ENCODE measurements around the gene CRABP1.

Gene CRABP1

DNA sequence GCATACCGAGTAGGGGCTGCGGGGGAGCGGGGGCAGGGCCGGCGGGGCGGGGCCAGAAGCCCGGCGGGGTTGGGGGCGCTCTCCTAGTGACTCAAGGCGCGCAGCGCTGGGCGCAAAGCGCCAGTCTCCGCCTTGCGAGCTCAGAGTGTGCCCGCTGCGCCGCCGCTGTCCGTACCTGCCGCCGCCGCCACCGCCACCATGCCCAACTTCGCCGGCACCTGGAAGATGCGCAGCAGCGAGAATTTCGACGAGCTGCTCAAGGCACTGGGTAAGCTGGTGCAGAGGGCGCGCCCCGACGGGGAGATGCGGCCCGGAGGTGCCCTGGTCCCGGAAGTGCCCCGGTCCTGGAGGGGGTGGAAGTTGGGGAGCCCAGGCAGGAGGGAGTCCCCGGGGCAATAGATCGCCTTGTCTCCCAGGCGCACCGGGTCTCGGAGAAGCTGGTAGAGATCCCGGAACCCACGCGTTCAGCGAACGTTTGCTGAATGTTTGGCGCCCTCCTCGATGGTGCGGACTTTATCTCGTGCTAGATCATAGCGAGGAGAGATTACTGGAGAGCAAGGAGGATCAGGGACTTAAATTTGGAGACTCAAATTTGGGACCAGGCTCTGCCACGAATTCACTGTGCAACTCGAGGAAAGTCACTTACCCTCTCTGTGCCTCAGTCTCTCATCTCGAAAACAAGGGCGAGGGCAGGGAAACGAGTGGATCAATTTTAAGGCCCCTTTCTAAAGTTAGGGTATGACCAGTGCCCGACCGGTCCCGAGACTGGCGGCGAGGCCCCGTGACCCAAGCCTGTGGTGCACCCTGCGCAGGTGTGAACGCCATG, at the start of gene CRABP1:
CRABP1 (plus strand) TSS at position 123 of the 826 bp plus-strand sequence; CDS start at position 199, 76 bp downstream.
- in situ Hi-C loops (cut with MboI; ENCODE audit: low sequenced_read_pairs) = no loop called here

DNA sequence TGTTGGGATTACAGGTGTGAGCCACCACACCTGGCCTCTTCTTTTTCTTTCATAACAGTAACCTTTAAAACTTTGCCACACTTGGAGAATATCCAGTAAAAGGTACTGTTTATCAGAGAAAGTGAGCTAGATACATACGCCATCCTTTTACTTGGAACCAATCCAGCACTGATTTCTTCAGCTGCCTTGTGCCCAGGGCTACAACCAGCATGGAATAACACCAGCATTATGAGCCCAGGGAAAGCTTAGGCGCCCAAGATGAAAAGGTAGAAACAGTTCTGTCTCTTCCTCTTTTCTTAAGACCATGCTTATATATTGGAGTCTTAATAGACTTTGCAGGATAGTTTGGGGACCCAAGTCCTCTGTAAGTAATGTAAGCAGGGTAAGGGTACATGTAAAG, 49.1 kb upstream of the CRABP1 start:
- in situ Hi-C loops (cut with MboI; ENCODE audit: low sequenced_read_pairs) = no loop called here

DNA sequence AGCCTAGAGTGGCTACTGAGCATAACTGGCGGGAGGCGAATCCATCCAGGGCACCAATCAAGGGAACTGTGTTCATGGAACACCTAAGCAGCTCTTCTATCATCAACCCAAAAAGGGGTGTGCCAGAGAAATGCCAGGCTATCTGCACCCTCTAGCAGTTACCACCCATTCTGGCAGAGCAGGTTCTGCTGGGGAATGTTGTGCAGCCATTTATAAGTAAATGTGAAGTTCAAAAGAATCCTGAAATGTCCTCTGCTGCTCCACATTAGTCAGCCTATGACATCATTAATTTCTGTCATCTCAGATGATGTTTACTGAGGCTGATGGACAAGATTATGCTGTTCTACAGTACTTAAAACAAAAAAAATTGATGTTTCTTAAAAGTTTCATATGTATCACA, 48.5 kb upstream of the CRABP1 start:
- in situ Hi-C loops (cut with MboI; ENCODE audit: low sequenced_read_pairs) = no loop called here

DNA sequence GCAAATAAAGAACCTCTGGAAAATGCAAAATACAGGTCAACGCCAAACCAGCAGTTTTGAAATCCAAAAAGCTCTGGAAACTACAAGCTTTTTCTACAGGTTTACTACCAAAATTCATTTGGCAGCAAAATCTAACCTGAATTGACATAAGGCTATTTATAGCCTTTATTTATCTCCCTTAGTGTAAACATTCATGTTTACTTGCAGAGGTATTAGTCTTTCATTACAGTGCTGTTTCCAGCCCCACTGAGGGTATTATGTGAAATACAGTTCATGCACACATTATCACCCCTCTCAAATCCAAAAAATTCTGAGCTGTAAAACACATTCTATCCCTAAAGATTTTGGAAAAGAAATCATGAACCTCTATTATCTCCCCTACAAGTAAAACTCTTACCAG, 47.9 kb upstream of the CRABP1 start:
- in situ Hi-C loops (cut with MboI; ENCODE audit: low sequenced_read_pairs) = no loop called here

DNA sequence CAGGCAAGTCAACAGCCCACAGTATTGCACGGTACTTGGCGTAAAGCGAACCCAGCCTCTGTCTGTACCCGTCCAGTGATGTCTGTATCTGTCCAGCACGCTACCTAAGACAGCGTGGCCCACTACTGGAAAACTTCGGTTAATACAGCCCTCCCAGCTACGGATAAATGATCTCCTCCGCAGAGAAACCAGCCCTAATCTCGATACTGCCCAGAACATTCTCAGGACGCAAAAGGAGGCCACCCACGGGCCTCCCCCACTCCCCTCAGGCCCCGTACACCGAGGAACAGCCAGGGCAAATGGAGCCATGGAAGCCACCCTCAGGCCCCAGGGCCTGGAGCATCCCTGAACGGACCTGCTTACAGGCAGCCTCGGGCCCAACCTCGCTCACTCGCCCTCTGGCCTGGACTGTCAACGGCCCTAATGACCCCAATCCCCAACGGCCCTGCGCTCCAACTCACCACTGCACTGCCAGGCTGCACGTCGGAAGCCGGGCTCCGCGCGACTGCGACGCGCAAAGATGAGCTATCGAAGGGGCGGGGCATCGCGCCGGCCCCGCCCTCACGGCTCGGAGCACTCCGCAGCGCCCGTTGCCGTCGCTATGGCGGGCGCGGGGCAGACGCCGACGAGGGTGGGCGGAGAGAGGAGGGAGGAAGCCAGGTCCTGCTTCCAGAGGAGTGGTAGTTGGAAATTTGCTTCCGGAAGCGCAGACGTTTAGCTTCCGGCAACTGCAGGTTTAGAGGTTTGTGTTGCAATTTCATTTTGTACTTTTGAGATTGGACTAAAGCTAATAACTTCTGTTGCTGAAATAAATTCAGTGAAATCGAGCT, 40.8 kb upstream of the CRABP1 start, which contains the start of gene SKIC8:
SKIC8 (minus strand) TSS at position 509 of the 830 bp plus-strand sequence. CDS start 3,923 bp downstream, outside the sequence.
- in situ Hi-C loops (cut with MboI; ENCODE audit: low sequenced_read_pairs) = no loop called here

DNA sequence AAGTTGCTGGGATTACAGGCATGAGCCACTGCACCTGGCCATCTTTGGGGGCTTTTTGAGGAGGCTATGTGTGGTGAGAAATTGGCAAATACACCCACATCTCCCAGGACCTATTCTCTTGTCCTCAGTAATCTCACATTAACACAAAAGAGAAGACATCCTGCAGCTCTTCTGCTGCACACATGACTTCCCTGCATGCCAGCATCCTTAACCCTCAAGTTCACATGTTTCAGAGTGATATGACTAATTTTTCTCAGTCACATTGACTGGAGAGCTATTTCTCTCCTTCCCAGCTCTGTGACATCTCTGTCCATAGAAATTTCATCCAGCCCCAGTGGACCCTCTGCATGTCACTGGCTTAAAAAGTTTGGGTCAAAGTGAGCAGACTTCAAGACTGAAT, 38.8 kb upstream of the CRABP1 start:
- in situ Hi-C loops (cut with MboI; ENCODE audit: low sequenced_read_pairs) = loop anchor here (10.0 kb wide), 1 partner anchor 183 kb away; no protein-coding TSS in a partner anchor

DNA sequence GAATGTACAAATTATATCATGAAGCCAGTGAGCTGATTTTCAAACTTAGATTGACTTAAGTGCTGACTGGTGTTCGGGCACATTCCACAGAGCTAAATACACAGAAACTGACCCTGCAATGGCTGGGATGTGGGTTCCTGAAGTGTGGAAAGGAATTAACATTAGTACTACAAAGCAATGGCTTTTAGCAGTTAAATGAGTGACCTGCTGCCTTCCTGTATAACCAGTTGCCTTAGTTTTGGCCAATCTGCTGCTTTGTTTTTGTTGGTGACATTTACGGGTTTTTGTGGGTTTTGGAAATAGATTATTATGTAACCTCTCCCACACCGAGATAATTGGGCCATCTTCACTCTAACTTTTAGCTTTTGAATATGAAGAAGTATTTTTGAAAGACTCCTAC, 38.3 kb upstream of the CRABP1 start:
- in situ Hi-C loops (cut with MboI; ENCODE audit: low sequenced_read_pairs) = loop anchor here (10.0 kb wide), 1 partner anchor 183 kb away; no protein-coding TSS in a partner anchor

DNA sequence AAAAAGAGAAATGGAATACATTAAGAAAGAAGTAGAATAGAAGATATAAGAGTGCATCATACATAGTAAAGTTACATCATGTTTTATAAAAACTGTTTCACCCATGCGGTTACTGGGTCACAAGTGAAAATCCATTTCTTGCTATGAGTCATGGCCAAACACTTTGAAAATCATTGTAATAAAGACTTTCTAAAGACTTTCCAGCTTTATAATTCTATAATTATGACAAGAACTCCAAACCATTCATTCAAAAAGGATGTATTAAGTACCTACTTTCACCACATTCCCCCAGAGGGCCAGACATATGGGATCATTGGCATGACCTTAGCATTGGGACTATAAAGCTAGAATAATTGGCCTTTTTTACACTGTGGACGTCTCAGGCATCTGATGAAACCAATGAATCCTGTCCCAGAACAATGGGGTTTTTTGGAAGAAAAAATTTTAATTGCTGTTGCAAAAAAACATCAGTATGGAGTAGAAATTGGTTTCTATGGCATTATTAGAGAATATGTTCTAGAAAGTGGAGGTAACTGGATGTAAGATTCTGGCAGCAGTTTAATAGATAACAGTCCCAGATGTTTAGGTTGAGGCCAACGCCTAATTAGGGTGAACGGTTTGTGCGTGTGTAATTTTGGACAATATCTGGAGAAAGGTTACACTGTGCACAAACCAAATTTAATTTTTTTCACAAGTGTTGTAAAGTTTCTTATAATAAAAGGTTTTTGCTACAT, 37.4 kb upstream of the CRABP1 start:
- in situ Hi-C loops (cut with MboI; ENCODE audit: low sequenced_read_pairs) = loop anchor here (10.0 kb wide), 1 partner anchor 182 kb away; no protein-coding TSS in a partner anchor

DNA sequence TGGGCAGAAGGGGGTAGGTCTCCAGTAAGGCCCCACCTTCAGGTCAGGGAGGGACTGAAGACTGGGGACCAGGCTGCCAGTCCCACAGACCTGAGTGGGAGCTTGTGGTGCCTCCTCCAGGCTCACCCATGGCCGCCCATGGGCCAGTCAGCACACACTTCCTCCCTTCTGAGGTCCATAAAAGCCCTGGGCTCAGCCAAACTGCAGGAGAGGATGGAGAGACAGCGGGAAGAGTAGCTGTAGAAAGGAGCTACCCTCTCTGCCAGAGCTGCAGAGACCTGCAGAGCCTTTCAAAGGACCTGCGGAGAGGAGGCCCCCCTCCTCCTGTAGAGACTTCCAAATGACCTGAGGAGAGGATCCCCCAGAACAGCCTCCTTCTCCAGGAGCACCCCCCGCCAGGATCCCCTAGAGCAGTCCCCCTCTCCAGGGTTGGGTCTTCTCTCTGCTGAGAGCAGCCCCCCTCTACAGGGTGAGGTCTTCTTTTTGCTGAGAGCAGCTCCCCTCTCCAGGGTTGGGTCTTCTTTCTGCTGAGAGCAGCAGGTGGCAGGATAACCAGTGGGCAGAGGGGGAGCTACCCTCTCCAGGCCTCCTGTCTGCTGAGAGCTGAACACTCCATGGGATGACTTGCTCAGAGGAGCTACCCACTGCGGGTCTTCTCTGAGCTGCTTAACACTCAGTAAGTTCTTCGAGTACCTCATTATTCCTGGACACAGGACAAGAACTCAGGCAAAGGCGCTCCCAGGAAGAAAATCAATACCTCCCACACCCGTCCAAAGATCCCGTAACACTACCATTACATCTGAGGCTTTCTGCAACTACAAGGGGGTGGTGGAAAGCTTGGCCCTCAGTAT, 35.7 kb upstream of the CRABP1 start:
- in situ Hi-C loops (cut with MboI; ENCODE audit: low sequenced_read_pairs) = loop anchor here (10.0 kb wide), 1 partner anchor 180 kb away; no protein-coding TSS in a partner anchor

DNA sequence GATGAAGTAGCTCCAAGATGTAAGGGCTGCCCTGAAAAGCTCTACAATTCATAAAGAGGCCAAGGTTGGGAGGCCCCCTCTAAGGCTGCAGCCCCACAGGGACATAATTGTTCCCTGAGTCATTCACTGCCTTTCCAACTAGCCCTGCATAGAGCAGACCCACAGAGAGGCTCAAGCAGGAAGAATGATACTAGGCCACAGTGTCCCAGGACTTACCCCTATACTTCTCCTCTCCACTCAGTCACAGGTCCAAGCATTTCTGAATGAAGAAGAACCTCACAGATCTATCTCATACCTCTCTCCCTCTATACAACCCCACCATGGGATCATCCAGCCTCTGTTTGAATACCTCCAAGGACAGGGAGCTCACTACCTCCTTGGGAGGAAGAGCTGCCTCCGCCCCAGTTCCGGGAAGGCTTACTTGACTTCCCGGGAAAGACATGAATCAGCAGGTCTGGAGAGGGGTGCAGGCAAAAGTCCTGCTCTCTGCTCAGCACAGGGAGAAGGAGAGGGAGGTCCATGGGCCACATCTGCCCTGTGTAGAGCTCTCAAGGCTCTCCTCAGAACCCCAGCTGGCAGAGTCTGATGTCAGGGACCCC, 33.9 kb upstream of the CRABP1 start:
- in situ Hi-C loops (cut with MboI; ENCODE audit: low sequenced_read_pairs) = loop anchor here (10.0 kb wide), 1 partner anchor 179 kb away; no protein-coding TSS in a partner anchor

DNA sequence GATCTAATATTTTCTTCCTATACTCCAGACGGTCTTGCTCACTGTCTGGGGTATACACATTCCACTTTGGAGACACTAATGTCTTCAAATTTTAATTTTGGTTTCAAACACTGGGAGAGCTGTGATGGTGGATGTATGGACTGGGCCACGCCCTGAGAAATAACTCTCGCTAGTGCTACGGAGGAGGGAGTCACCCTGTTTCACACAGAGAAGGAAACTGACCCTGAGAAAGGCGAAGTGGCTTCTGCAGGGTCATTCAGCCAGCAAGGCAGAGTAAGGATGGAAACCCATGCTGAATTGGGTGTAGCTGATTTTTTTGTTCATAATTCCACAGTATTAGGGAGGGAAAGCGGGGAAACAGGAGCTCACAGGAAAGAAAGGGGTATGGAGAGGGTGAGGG, 32.2 kb upstream of the CRABP1 start:
- in situ Hi-C loops (cut with MboI; ENCODE audit: low sequenced_read_pairs) = loop anchor here (10.0 kb wide), 1 partner anchor 177 kb away; no protein-coding TSS in a partner anchor

DNA sequence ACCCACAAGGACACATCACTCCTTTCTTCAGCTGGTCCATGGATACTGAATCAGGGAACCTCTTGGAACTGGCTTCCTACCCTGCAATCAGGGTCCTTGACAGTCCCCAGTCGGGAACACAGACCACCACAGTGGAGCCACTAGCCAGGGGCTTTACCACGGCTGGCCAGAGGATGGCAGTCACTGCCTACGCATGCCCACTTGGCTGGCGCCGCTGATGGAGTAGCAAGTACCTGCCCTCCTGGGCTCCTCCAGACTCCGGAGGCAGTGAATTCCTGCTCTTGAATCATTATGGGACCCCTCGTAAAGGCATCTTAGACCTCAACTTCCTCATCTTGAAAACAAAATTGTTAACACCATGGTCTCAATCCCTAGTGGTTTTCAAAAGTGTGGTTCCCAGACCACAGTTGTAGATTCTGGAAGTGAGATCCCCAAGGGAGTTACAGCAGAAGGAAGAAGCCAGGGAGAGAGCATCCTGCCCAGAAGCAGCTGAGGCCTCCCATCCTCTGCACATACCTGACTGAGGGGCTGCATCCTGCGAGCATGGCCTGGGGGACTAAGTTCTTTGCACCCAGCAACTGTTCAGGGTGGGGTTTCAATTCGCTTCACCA, 31.6 kb upstream of the CRABP1 start:
- in situ Hi-C loops (cut with MboI; ENCODE audit: low sequenced_read_pairs) = loop anchor here (10.0 kb wide), 1 partner anchor 176 kb away; no protein-coding TSS in a partner anchor

DNA sequence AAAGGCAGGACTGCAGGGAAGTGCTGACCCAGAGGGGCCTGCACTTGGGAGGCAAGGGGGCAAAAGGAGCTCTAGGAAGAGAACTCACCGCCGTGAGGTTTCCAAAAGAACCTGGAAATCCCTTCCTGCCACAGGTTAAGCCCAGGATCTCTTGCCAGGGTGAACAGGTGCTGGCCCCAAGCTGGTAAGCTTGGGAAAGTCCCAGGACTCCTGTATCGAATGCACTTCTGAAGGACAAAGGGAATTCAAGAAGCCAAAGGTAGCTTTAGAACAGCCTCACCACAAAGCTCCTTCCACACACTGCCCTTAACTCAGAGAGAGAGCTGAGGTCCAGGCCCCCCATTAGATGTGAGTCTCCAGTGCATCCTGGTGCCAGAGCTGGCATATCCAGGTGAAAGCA, 28.9 kb upstream of the CRABP1 start:
- in situ Hi-C loops (cut with MboI; ENCODE audit: low sequenced_read_pairs) = no loop called here

DNA sequence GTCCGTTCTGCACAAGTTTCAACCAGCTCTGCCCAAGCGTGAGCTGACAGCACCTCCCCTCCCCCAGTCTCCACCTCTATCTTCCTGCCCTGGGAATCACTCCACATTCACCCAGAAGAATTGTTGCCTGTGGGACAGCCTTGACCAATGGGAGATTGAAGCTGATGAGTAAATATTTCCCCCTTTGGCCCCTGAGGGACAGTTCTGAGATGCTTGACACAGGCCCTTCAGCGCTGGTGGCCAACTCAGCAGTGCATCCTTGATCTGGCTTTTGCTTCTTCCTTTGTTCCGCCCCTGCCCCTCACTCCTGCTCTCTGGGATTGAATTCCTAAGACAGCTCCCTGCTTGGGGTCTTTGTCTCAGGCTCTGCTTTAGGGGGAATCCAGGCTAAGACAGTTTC, 27.6 kb upstream of the CRABP1 start:
- in situ Hi-C loops (cut with MboI; ENCODE audit: low sequenced_read_pairs) = no loop called here

DNA sequence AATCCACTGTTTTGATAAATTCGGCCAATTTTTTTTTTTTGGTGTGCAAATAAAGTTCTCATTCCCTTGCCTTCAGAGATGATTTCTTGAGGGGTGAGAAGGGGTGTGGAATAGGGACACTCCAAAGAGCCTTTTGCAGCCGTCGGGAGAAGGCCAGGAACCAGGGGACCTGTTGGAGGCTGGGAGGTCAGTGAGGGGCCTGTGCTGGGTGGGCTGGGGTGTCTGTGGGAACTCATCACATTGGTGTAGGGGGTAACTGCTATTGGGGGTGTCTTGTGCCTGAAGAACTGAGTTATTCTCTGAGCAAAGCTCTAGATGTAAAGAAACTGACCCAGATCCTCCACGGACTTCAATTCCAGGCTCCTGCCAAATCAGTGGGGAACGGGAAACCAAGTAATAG, 27.2 kb upstream of the CRABP1 start:
- in situ Hi-C loops (cut with MboI; ENCODE audit: low sequenced_read_pairs) = no loop called here

DNA sequence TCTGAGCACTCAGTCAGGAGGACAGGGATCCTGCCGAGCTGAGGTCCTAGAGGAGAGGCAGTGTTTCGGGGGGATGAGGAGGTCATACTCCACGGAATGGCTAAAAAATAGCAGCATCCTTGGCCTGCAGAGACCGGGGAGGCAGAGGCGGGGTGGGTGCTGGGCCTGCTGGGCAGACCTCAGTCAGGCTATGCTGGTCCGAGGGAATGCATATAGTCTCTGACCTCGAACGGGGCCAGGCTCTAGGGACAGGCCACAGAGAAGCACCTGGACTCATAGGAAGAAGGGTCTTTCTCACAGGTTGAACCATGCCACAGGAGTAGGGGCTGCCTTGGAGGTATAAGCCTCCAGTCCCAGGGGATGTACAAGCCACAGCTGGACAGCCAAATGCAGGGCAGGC, 26.8 kb upstream of the CRABP1 start:
- in situ Hi-C loops (cut with MboI; ENCODE audit: low sequenced_read_pairs) = no loop called here

DNA sequence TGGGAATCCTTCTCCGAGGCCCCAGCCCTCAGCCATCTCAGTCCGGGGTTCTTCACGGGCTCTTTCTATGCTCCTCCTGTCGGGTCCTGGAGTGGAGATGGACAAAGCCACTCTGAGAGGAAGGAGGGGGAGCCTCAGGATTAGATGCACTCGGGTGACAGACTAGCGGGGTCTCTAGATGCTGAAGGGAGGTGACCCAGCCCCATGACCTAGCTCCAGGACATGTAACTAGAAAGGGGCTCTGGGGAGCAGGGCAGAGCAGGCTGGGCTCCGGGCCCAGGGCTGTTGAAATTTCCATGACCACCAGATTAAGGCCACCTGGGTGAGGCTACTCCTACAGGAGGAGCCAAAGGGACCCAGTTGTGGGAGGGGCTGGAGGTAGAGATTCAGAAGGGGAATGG, 26.0 kb upstream of the CRABP1 start:
- in situ Hi-C loops (cut with MboI; ENCODE audit: low sequenced_read_pairs) = no loop called here

DNA sequence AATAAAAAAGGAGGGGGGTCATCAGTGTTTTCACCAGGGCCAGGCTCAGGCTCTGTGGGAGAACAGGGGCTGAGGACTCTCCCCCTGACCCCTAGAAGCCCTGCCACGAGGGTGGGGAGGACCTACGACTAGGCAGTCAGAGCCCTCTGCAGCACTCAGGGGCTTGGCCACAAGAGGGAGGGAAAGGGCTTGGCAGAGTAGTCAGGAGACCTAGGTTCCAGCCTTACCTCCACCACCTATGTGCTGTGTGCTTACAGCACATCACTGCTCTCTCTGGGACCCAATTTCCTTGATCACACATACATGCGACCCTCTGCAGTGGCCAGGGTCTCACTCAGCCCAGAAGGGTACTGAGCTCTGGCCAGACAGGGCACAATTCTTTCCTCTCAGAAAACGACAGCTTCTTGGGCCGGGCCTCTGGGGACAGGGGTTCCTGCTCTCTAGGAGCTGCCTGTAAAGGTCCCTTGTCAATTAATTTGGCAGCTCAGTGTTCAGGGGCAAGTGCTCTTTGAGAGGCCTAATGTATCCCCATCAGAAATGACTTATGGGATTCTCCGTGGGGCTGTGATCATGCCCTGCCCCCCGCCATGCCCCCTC, 24.4 kb upstream of the CRABP1 start:
- in situ Hi-C loops (cut with MboI; ENCODE audit: low sequenced_read_pairs) = no loop called here

Data from HL-60/S4 treated with phorbol 12-myristate 13-acetate at 8.2 ng/mL for 4 days and 3 days (cell line).